SK-N-SH treated with all-trans-retinoic acid at 6 μM for 48 hours (cell line): ENCODE results near the gene SCAMP1.

Experiments used
- CREB5 ChIP-seq: fragments of 250-450 bp; sonication (Bioruptor Pico); IDR thresholded peaks from 2 replicates; pipeline ENCODE4 v1.5.1; 2020; ENCODE audit warnings: low read depth, mild to moderate bottlenecking, moderate library complexity
- CSDC2 ChIP-seq: fragments of 250-450 bp; sonication (Bioruptor Pico); IDR thresholded peaks from 2 replicates; pipeline ENCODE4 v1.5.0; 2020; ENCODE audit warnings: mild to moderate bottlenecking, moderate library complexity
- ESRRG ChIP-seq: fragments of 250-450 bp; sonication (Bioruptor Pico); IDR thresholded peaks from 2 replicates; pipeline ENCODE4 v1.6.1; 2021; ENCODE audit warnings: mild to moderate bottlenecking
- GLIS3 ChIP-seq: fragments of 250-450 bp; sonication (Bioruptor Pico); IDR thresholded peaks from 2 replicates; pipeline ENCODE4 v1.5.0; 2020; ENCODE audit warnings: mild to moderate bottlenecking, moderate library complexity
- ISL1 ChIP-seq: fragments of 250-450 bp; sonication (Bioruptor Pico); IDR thresholded peaks from 2 replicates; pipeline ENCODE4 v2.1.2; 2022; ENCODE audit warnings: mild to moderate bottlenecking, moderate library complexity
- OSR1 ChIP-seq: fragments of 250-450 bp; sonication (Bioruptor Pico); IDR thresholded peaks from 2 replicates; pipeline ENCODE4 v1.8.0; 2022; ENCODE audit warnings: moderate library complexity, mild to moderate bottlenecking, inconsistent platforms
- PATZ1 ChIP-seq: fragments of 250-450 bp; sonication (Bioruptor Pico); IDR thresholded peaks from 2 replicates; pipeline ENCODE4 v1.8.0; 2020; ENCODE audit warnings: mild to moderate bottlenecking, moderate library complexity, borderline replicate concordance
- PPARA ChIP-seq: fragments of 250-450 bp; sonication (Bioruptor Pico); IDR thresholded peaks from 2 replicates; pipeline ENCODE4 v1.5.0; 2020; ENCODE audit warnings: mild to moderate bottlenecking, borderline replicate concordance
- RARB ChIP-seq: fragments of 250-450 bp; sonication (Bioruptor Pico); IDR thresholded peaks from 2 replicates; pipeline ENCODE4 v1.8.0; 2021; ENCODE audit warnings: mild to moderate bottlenecking, moderate library complexity
- SNAI2 ChIP-seq: fragments of 250-450 bp; sonication (Bioruptor Pico); IDR thresholded peaks from 2 replicates; pipeline ENCODE4 v1.5.0; 2020; ENCODE audit warnings: mild to moderate bottlenecking, moderate library complexity
- TSHZ2 ChIP-seq: fragments of 250-450 bp; sonication (Bioruptor Pico); IDR thresholded peaks from 2 replicates; pipeline ENCODE4 v1.5.0; 2020; ENCODE audit warnings: mild to moderate bottlenecking, moderate library complexity
- ZFP3 ChIP-seq: fragments of 250-450 bp; sonication (Bioruptor Pico); IDR thresholded peaks from 2 replicates; pipeline ENCODE4 v1.5.0; 2020; ENCODE audit warnings: mild to moderate bottlenecking, moderate library complexity

- TF ChIP-seq RARB (no peak), ESRRG (CRISPR knock-in tag) (no peak), OSR1 (CRISPR knock-in tag) (no peak), PPARA (CRISPR knock-in tag) (no peak), ZFP3 (CRISPR knock-in tag) (no peak), ISL1 (CRISPR knock-in tag) (no peak), CREB5 (CRISPR knock-in tag) (no peak), GLIS3 (CRISPR knock-in tag) (no peak), PATZ1 (CRISPR knock-in tag) (no peak), CSDC2 (CRISPR knock-in tag) (no peak; the same call in 1 of the 2 replicates), SNAI2 (no peak), TSHZ2 (CRISPR knock-in tag) (no peak)
Observed at GRCh38 chr5:78503958-78504653, 143.7 kb downstream of the SCAMP1 start.
